ENCODE measurements around the gene EOLA1. TPM values are rescaled to one million over a fixed set of nuclear protein-coding genes. Genes with fewer than 3 reads are reported as not detected.
"Not testable (repeated sequence)": the region's sequence is repeated elsewhere in the genome, so short reads cannot be mapped to it uniquely, and the experiment has no call there.

The EOLA1 gene
- total and polyA plus RNA-seq, 2 of the 4 experiments (the other 2 are of a cell fraction): 15.5 to 16.8 TPM

- H3K4me2 ChIP-seq (ENCODE audit: low read depth, low read length); ATAC-seq (ENCODE audit: low read depth); H4K5ac ChIP-seq (ENCODE audit: low read depth, low read length); H2AK9ac ChIP-seq (replicated peaks; ENCODE audit: low read depth, low read length, poor library complexity); H3K23ac ChIP-seq (ENCODE audit: low read depth, low read length); H4K91ac ChIP-seq (ENCODE audit: insufficient read depth, low read depth, low read length); H4K20me1 ChIP-seq (ENCODE audit: insufficient read depth, low read length); H3K9me3 ChIP-seq (ENCODE audit: control insufficient read depth, insufficient read depth, low read length); intact Hi-C loops (cut with micrococcal nuclease); H2BK5ac ChIP-seq (ENCODE audit: low read depth, low read length, poor library complexity, severe bottlenecking); H3K56ac ChIP-seq (ENCODE audit: extremely low read depth, insufficient read depth, low read length); H2AK5ac ChIP-seq (ENCODE audit: low read depth, low read length); POLR2A ChIA-PET (ENCODE audit: unreplicated experiment); H4K8ac ChIP-seq (ENCODE audit: low read depth in 2 of 2, low read length in 2 of 2); H2BK15ac ChIP-seq (ENCODE audit: low read depth, low read length); dilution Hi-C loops (cut with HindIII; ENCODE audit: low sequenced_read_pairs, unreplicated experiment); H3K9ac ChIP-seq (ENCODE audit: low read depth, low read length); H3K18ac ChIP-seq (ENCODE audit: low read depth, low read length); H2BK20ac ChIP-seq (ENCODE audit: low read depth, low read length); BruUV-seq (replicated peaks); H3K4me1 ChIP-seq (ENCODE audit: control insufficient read depth, insufficient read depth, low read length); H3K79me1 ChIP-seq (ENCODE audit: low read depth in 1 of 2, low read length in 2 of 2); H3K4me3 ChIP-seq (ENCODE audit: insufficient read depth, low read depth, low read length); H2BK120ac ChIP-seq (ENCODE audit: low read depth, low read length); H3K14ac ChIP-seq (replicated peaks; ENCODE audit: low read depth, low read length); CTCF ChIA-PET; H3K4ac ChIP-seq (ENCODE audit: low read depth, low read length); H3K36me3 ChIP-seq (ENCODE audit: control insufficient read depth, insufficient read depth, low read length); in situ Hi-C loops (cut with MboI; ENCODE audit: low sequenced_read_pairs); H3K27me3 ChIP-seq (ENCODE audit: control insufficient read depth, insufficient read depth, low read length); DNase-seq; H3K27ac ChIP-seq (ENCODE audit: insufficient read depth, low read length); H2AFZ ChIP-seq (replicated peaks; ENCODE audit: low read length, poor library complexity); H3K9me1 ChIP-seq (ENCODE audit: insufficient read depth, low read length): not testable (repeated sequence)
- WGBS, 2 experiments (ENCODE audit: extremely low coverage in 2 of 2, insufficient read length in 1 of 2): no CpG with 5 or more reads among the region's 6 CpGs
These were observed 11.1 kb downstream of the EOLA1 start for GRCh38 chrX:149551939-149552248.

GRCh38 chrX:149555251-149555650 is 14.4 kb downstream of the EOLA1 start:
- H3K4me1 ChIP-seq (ENCODE audit: control insufficient read depth, insufficient read depth, low read length); H3K14ac ChIP-seq (replicated peaks; ENCODE audit: low read depth, low read length); H3K4ac ChIP-seq (ENCODE audit: low read depth, low read length); H3K9ac ChIP-seq (ENCODE audit: low read depth, low read length); H3K9me1 ChIP-seq (ENCODE audit: insufficient read depth, low read length); H4K20me1 ChIP-seq (ENCODE audit: insufficient read depth, low read length); H3K9me3 ChIP-seq (ENCODE audit: control insufficient read depth, insufficient read depth, low read length); H3K23ac ChIP-seq (ENCODE audit: low read depth, low read length); H3K18ac ChIP-seq (ENCODE audit: low read depth, low read length); H4K8ac ChIP-seq (ENCODE audit: low read depth in 2 of 2, low read length in 2 of 2); DNase-seq; ATAC-seq (ENCODE audit: low read depth); H2AFZ ChIP-seq (replicated peaks; ENCODE audit: low read length, poor library complexity); H4K91ac ChIP-seq (ENCODE audit: insufficient read depth, low read depth, low read length); H4K5ac ChIP-seq (ENCODE audit: low read depth, low read length); BruUV-seq (replicated peaks); H3K56ac ChIP-seq (ENCODE audit: extremely low read depth, insufficient read depth, low read length); H2AK5ac ChIP-seq (ENCODE audit: low read depth, low read length); intact Hi-C loops (cut with micrococcal nuclease); H2BK15ac ChIP-seq (ENCODE audit: low read depth, low read length); H3K27me3 ChIP-seq (ENCODE audit: control insufficient read depth, insufficient read depth, low read length); H3K4me2 ChIP-seq (ENCODE audit: low read depth, low read length); H3K36me3 ChIP-seq (ENCODE audit: control insufficient read depth, insufficient read depth, low read length); CTCF ChIA-PET; H3K27ac ChIP-seq (ENCODE audit: insufficient read depth, low read length); POLR2A ChIA-PET (ENCODE audit: unreplicated experiment); dilution Hi-C loops (cut with HindIII; ENCODE audit: low sequenced_read_pairs, unreplicated experiment); H2BK120ac ChIP-seq (ENCODE audit: low read depth, low read length); H3K79me1 ChIP-seq (ENCODE audit: low read depth in 1 of 2, low read length in 2 of 2); H2BK5ac ChIP-seq (ENCODE audit: low read depth, low read length, poor library complexity, severe bottlenecking); in situ Hi-C loops (cut with MboI; ENCODE audit: low sequenced_read_pairs); H3K4me3 ChIP-seq (ENCODE audit: insufficient read depth, low read depth, low read length); H2AK9ac ChIP-seq (replicated peaks; ENCODE audit: low read depth, low read length, poor library complexity); H2BK20ac ChIP-seq (ENCODE audit: low read depth, low read length): not testable (repeated sequence)
- WGBS, 2 experiments (ENCODE audit: extremely low coverage in 2 of 2, insufficient read length in 1 of 2): no CpG with 5 or more reads among the region's 4 CpGs
